GM08714 (cell line): ENCODE data around the gene LRRK2.
"Not testable (repeated sequence)": the region's sequence is repeated elsewhere in the genome, so short reads cannot be mapped to it uniquely, and the experiment has no call there.

Source experiments
- H3K4me3 ChIP-seq: fragments of 200-500 bp; sonication (Bioruptor generic); 2 replicates; pipeline ENCODE4 v1.5.1; 2014; ENCODE audit warnings: mild to moderate bottlenecking, low read length, inconsistent platforms
- ZNF274 ChIP-seq: IDR thresholded peaks from 2 replicates; pipeline ENCODE4 v1.6.1; 2012; ENCODE audit warnings: mild to moderate bottlenecking, low read depth, low read length

Gene LRRK2

GRCh38 chr12:40248034-40248433 lies 23.2 kb downstream of the LRRK2 start:
- TF ChIP-seq ZNF274: no peak
- no peak overlapping the region for H3K4me3 ChIP-seq

GRCh38 chr12:40248585-40249297 lies 23.9 kb downstream of the LRRK2 start:
- TF ChIP-seq ZNF274: no peak
- H3K4me3 ChIP-seq: no peak overlapping the region

GRCh38 chr12:40250652-40251051 lies 25.9 kb downstream of the LRRK2 start:
- not testable (repeated sequence) for H3K4me3 ChIP-seq

DNA sequence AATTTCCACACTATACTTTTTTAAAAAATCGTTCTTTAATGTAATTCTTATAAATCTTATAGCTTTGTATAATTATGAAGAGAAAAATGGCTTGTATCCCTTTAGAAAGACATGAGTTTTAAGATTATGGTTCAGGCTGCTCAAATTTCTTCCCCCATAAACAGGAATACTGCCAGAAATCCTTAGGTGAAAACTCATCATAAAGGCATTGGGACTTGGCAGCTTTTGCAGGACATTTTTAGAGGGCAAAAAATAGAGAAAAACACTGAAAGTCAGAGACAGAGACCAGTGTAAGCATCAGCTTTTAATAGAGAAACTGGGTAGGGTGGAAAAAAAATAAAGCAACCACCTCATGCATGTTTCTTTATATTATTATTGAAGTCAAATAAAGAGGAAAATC lies 29.1 kb downstream of the LRRK2 start:
- no peak for TF ChIP-seq ZNF274
- H3K4me3 ChIP-seq: no peak overlapping the region

- H3K4me3 ChIP-seq: no peak overlapping the region
- no peak for TF ChIP-seq ZNF274
These were observed 29.8 kb downstream of the LRRK2 start for GRCh38 chr12:40254455-40255085.

DNA sequence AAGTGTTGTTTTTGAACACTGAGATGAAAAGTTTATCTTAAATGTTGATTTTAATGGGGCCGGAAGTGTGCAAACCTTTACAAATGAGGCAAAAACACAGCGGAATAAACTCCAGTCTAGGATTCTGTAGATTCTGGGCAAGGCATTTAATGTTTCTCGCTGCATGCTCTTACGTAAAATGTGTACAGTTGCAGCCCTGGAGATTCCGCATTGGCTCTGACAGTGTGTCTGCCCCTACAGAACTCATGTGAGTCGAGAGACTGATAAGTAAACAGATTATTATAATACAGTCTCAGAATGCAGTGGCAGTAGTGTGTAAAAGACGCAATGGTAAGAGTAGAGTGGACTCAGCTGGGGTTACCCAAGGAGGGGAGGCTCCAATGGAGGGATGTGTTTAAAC lies 33.6 kb downstream of the LRRK2 start:
- no peak for TF ChIP-seq ZNF274
- H3K4me3 ChIP-seq: no peak overlapping the region

DNA sequence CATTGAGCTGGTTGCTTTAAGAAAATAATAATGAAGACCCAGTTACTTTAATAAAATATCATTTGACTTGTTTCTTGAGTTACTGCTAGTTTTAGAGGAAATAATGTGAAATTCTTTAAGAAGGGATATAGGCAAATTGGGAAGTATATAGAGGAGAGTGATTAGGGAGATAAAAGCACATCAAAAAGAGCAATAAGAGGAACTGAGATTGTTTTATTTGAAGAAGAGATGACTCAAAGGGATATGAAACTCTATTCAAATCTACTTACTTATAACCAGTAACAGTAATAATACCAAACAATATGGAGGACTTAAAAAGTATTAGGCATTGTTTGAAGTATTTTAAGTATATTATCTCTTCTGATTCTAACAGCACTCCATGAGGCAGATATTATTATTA lies 37.1 kb downstream of the LRRK2 start:
- no peak overlapping the region for H3K4me3 ChIP-seq
- TF ChIP-seq ZNF274: no peak

DNA sequence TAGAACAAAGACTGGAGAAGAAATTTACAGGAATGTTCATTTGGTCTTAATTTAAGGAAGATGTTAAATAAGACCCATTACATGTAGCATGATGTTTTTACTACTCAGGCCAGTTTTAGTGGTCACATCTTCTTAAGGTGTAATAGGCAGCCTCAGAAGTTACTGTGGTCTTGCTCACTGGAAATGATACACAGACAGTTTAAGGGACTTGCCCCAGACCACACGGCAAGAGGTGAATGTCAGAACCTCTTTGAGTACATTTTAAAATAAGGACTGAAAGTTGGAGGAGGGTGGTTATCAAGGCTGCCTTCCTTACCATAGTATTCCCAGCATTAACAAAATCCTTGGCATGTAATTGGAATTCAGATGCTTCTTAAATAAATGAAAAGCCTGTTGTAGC lies 37.9 kb downstream of the LRRK2 start:
- no peak for TF ChIP-seq ZNF274
- no peak overlapping the region for H3K4me3 ChIP-seq

- H3K4me3 ChIP-seq: no peak overlapping the region
- no peak for TF ChIP-seq ZNF274
These were observed 39.0 kb downstream of the LRRK2 start for GRCh38 chr12:40263616-40264409.

DNA sequence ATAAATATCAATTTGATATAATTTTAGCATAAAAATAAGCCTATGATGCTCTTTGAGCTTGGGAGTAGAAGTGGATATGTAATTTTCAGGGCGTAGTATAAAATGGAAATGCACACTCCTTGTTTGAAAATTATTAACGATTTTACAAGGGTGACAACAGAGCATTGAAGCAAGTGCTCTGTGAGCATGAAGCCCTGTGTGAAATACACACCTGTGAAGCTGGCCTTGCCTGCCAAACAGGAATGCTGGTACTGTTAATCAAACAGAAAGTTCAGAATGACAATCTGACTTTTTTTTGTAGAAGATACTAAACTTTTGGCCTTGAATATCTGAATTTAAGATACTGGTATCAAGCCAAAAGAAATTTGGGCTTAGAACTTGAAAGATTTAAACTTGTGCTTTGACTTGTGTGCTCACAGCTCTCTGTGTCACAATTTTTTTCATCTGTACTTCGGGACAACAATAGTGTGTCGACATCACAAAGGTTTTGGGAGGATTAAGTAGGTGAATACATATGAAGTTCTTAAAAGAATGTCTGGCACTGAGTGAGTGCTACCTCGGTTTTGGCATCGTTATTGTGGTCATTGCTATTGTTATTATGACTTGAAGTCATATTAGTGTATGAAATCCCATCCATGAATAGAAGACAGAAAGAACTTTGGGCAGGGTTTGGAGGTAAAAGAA lies 47.3 kb downstream of the LRRK2 start:
- TF ChIP-seq ZNF274: no peak
- no peak overlapping the region for H3K4me3 ChIP-seq

DNA sequence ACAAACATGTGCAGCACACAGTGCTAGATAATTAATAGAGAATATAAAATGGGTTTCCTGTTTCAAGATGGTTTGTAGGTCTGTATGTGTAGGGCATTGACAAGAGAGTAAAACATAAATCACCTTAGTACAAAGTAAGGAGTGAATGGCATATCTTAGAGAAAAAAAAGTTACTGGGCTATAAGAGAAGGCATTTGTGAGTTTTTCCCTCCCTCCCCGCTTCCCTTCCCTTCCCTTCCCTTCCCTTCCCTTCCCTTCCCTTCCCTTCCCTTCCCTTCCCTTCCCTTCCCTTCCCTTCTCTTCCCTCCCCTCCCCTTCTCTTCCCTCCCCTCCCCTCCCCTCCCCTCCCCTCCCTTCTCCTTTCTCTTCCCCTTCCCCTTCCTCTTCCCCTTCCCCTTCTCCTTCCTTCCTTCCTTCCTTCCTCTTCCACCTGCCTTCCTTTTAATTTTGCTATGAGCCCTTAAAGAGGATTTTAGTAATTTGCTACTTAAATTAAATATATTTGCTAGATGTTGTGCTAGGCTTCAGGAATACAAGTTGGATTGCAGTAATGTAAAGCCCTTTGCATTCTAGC lies 57.1 kb downstream of the LRRK2 start:
- TF ChIP-seq ZNF274: no peak
- H3K4me3 ChIP-seq: no peak overlapping the region

DNA sequence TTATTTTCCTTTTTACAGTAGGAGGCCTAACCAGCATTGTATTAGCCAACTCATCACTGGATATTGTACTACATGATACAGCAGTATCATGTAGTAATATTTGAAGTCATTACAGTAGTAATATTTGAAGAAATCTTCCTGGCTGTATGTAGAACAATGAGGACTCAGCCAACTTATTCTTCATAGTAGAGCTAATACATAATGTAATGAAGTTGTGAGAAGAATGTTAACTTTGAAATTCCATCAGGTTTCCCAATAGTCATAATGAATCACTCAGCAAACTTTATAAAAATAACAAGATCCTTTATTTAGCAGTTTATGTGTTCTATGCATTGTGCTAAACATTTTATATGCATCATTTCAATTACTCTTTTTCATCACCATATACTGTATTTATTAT lies 61.8 kb downstream of the LRRK2 start:
- no peak for TF ChIP-seq ZNF274
- no peak overlapping the region for H3K4me3 ChIP-seq

GRCh38 chr12:40287369-40287975 lies 62.7 kb downstream of the LRRK2 start:
- no peak for TF ChIP-seq ZNF274

More at GRCh38 chr12:40287369-40287975, 62.7 kb downstream of the LRRK2 start:
- no peak overlapping the region for H3K4me3 ChIP-seq
